Motor neuron (in vitro differentiated cells): Measurements from ENCODE around the gene CDC37L1. TPM values are rescaled to one million over a fixed set of nuclear protein-coding genes. Genes with fewer than 3 reads are reported as not detected.
"Not testable (repeated sequence)": the region's sequence is repeated elsewhere in the genome, so short reads cannot be mapped to it uniquely, and the experiment has no call there.

Experiments used
- ATAC-seq, 8 experiments: fragments of 200-7000 bp; cut with Tn5 transposase; replicated peaks in 6 of 8; 2 replicates each; pipeline ENCODE4 v1.8.0; 2021; ENCODE audit warnings: mild to moderate bottlenecking in 8 of 8, moderate library complexity in 8 of 8
- H3K27ac ChIP-seq, 2 donors: fragments of 250-450 bp; sonication (Bioruptor Pico); 2 replicates each; pipeline ENCODE4 v1.9.0; 2021; ENCODE audit warnings: antibody characterized with exemption in 2 of 2, mild to moderate bottlenecking in 2 of 2, moderate library complexity in 1 of 2
- H3K4me1 ChIP-seq, 2 donors: fragments of 250-450 bp; sonication (Bioruptor Pico); replicated peaks in 1 of 2; 2 replicates each; pipeline ENCODE4 v1.6.1; 2021; ENCODE audit warnings: antibody characterized with exemption in 2 of 2, mild to moderate bottlenecking in 2 of 2, moderate library complexity in 1 of 2
- H3K4me3 ChIP-seq, 5 donors: fragments of 250-450 bp; sonication (Bioruptor Pico); 2 replicates each; pipeline ENCODE4 v1.9.0; 2021; ENCODE audit warnings: antibody characterized with exemption in 5 of 5, mild to moderate bottlenecking in 5 of 5, moderate library complexity in 4 of 5
- WGBS, 10 experiments: fragments of 450-650 bp; shearing (Covaris generic); methylation state at CpG; one replicate each; pipeline ENCODE4 v1.0.0; 2022; 5-methylcytosine and 5-hydroxymethylcytosine counted together
- in situ Hi-C, 9 experiments: fragments of 400-800 bp; cut with MboI; loops; one replicate each; pipeline ENCODE4 v1.15.0; 2021; ENCODE audit warnings: low sequenced_read_pairs in 9 of 9, low pct_unique_long_range_greater_than_20kb in 2 of 9; ENCODE audit not compliant: unreplicated experiment in 9 of 9
- total RNA-seq, 8 experiments: library from RNA; unstranded; fragments of 300-600 nt; gene quantifications; 2 replicates each; pipeline versions ENCODE4 v1.2.3 to v1.2.4, GENCODE V29; 2022

Gene CDC37L1
- total RNA-seq, result 10 to 100 TPM; 15.4 to 35.6 (median 22.8) TPM

GRCh38 chr9:4679268-4680172, at the start of gene CDC37L1:
Gene CDC37L1, plus strand, starts transcription at chr9:4679569. Its CDS starts 199 bp downstream, at chr9:4679768.
- H3K4me3 ChIP-seq, result peak within 1 kb of the TSS; percentile 69 to 91 (median 72)
- peak within 1 kb of the TSS; percentile 86 to 95 for H3K27ac ChIP-seq
- in situ Hi-C loops, result no loop called here
- WGBS, 10 experiments, result 0 to 2% (median 0%) methylated on average over 1 to 22 of the region's 66 CpGs; no CpG with 5 or more reads in 3 of the 10 experiments
- ATAC-seq, result peak; percentile 86 to 97 (median 94)
- peaks cover 17 to 19% of the 10 kb centered on the region in 2 donors for H3K4me1 ChIP-seq

GRCh38 chr9:4630836-4631235, 48.5 kb upstream of the CDC37L1 start:
- in situ Hi-C loops, result no loop called here
- Histone ChIP-seq H3K4me1 (no peaks in the 10 kb centered on the region), H3K4me3 (no peak overlapping the region), H3K27ac (no peak overlapping the region)
- WGBS, 10 experiments, result 0 to 56% (median 25%) methylated on average over 1 to 2 of the region's 2 CpGs; no CpG with 5 or more reads in 1 of the 10 experiments
- no peak for ATAC-seq

GRCh38 chr9:4638968-4639367, 40.4 kb upstream of the CDC37L1 start:
- in situ Hi-C loops, result no loop called here
- no peak for ATAC-seq
- 0 to 100% (median 50%) methylated on average over 1 to 3 of the region's 3 CpGs; no CpG with 5 or more reads in 3 of the 10 experiments for WGBS, 10 experiments
- no peaks in the 10 kb centered on the region for H3K4me1 ChIP-seq
- no peak overlapping the region for H3K4me3 ChIP-seq
- no peak overlapping the region for H3K27ac ChIP-seq

GRCh38 chr9:4639420-4639819, 39.9 kb upstream of the CDC37L1 start:
- Histone ChIP-seq H3K27ac (no peak overlapping the region), H3K4me1 (no peaks in the 10 kb centered on the region), H3K4me3 (no peak overlapping the region)
- 0 to 83% (median 40%) methylated on average over 1 to 2 of the region's 2 CpGs for WGBS, 10 experiments
- in situ Hi-C loops, result no loop called here
- ATAC-seq, result no peak

GRCh38 chr9:4640027-4640426, 39.3 kb upstream of the CDC37L1 start:
- Histone ChIP-seq H3K4me1 (no peaks in the 10 kb centered on the region), H3K27ac (no peak overlapping the region), H3K4me3 (no peak overlapping the region)
- no peak for ATAC-seq
- in situ Hi-C loops, result no loop called here
- WGBS, 10 experiments, result 31 to 89% (median 53%) methylated on average over 1 to 2 of the region's 2 CpGs; no CpG with 5 or more reads in 1 of the 10 experiments

- in situ Hi-C loops, result no loop called here
- no peak for ATAC-seq
- 73 to 100% (median 100%) methylated on average over 1 to 2 of the region's 2 CpGs for WGBS, 10 experiments
These were observed 37.0 kb upstream of the CDC37L1 start for GRCh38 chr9:4642351-4642750.

GRCh38 chr9:4654084-4654483, 25.3 kb upstream of the CDC37L1 start:
- no peak overlapping the region for H3K27ac ChIP-seq
- WGBS, 10 experiments, result 20 to 100% (median 88%) methylated on average over 1 to 9 of the region's 9 CpGs
- in situ Hi-C loops, result loop anchor here in 1 of 9 experiments (25.0 kb wide), 1 partner anchor 267 kb away; no protein-coding TSS in a partner anchor
- no peak for ATAC-seq
- H3K4me1 ChIP-seq, result no peaks in the 10 kb centered on the region
- H3K4me3 ChIP-seq, result no peak overlapping the region

More at GRCh38 chr9:4642351-4642750, 37.0 kb upstream of the CDC37L1 start:
- Histone ChIP-seq H3K4me1 (no peaks in the 10 kb centered on the region), H3K27ac (no peak overlapping the region), H3K4me3 (no peak overlapping the region)

GRCh38 chr9:4654538-4654937, 24.8 kb upstream of the CDC37L1 start:
- no peaks in the 10 kb centered on the region for H3K4me1 ChIP-seq
- WGBS, 10 experiments, result 70 to 100% (median 83%) methylated on average over 1 to 8 of the region's 10 CpGs; no CpG with 5 or more reads in 5 of the 10 experiments
- no peak overlapping the region for H3K4me3 ChIP-seq
- H3K27ac ChIP-seq, result no peak overlapping the region
- in situ Hi-C loops, result loop anchor here in 1 of 9 experiments (25.0 kb wide), 1 partner anchor 267 kb away; no protein-coding TSS in a partner anchor
- ATAC-seq, result no peak

- H3K4me3 ChIP-seq, ATAC-seq, H3K27ac ChIP-seq, H3K4me1 ChIP-seq: not testable (repeated sequence)
- WGBS, 10 experiments, result 0 to 80% (median 47%) methylated on average over 1 of the region's 3 CpGs; no CpG with 5 or more reads in 6 of the 10 experiments
- in situ Hi-C loops, result loop anchor here in 1 of 9 experiments (25.0 kb wide), 1 partner anchor 269 kb away; no protein-coding TSS in a partner anchor
These were observed 23.2 kb upstream of the CDC37L1 start for GRCh38 chr9:4656196-4656595.

GRCh38 chr9:4656621-4657020, 22.7 kb upstream of the CDC37L1 start:
- Histone ChIP-seq H3K4me1 (no peaks in the 10 kb centered on the region), H3K27ac (no peak overlapping the region), H3K4me3 (no peak overlapping the region)
- no peak for ATAC-seq
- 77 to 94% (median 85%) methylated on average over 2 to 3 of the region's 3 CpGs for WGBS, 10 experiments
- in situ Hi-C loops, result loop anchor here in 1 of 9 experiments (25.0 kb wide), 1 partner anchor 269 kb away; no protein-coding TSS in a partner anchor

- no peak overlapping the region for H3K4me3 ChIP-seq
- no peak overlapping the region for H3K27ac ChIP-seq
- H3K4me1 ChIP-seq, result no peaks in the 10 kb centered on the region
- no peak for ATAC-seq
- in situ Hi-C loops, result loop anchor here in 1 of 9 experiments (25.0 kb wide), 1 partner anchor 270 kb away; no protein-coding TSS in a partner anchor
- 84 to 100% (median 93%) methylated on average over 2 to 4 of the region's 4 CpGs; no CpG with 5 or more reads in 1 of the 10 experiments for WGBS, 10 experiments
These were observed 21.8 kb upstream of the CDC37L1 start for GRCh38 chr9:4657426-4658159.

- not testable (repeated sequence) for H3K27ac ChIP-seq, H3K4me3 ChIP-seq, ATAC-seq
- peaks cover 27 to 29% of the 10 kb centered on the region in 2 donors for H3K4me1 ChIP-seq
- in situ Hi-C loops, result loop anchor here in 1 of 9 experiments (25.0 kb wide), 1 partner anchor 273 kb away; no protein-coding TSS in a partner anchor
- 60 to 100% methylated on average over 1 of the region's 5 CpGs; no CpG with 5 or more reads in 8 of the 10 experiments for WGBS, 10 experiments
These were observed 18.7 kb upstream of the CDC37L1 start for GRCh38 chr9:4660665-4661064.
